Progenitor cell of endocrine pancreas (in vitro differentiated cells): ENCODE data around the gene PGAP6. TPM values are rescaled to one million over a fixed set of nuclear protein-coding genes. Genes with fewer than 3 reads are reported as not detected.
"Not testable (repeated sequence)": the region's sequence is repeated elsewhere in the genome, so short reads cannot be mapped to it uniquely, and the experiment has no call there.

Experiments
- DNase-seq: peaks from one replicate; pipeline ENCODE4 v3.0.0; 2021; ENCODE audit warnings: low spot score; ENCODE audit not compliant: unreplicated experiment
- H3K27ac Mint-ChIP-seq: 2 replicates; pipeline ENCODE4 v1.8.0; 2021; ENCODE audit warnings: mild to moderate bottlenecking, moderate library complexity, mixed read lengths
- H3K27me3 Mint-ChIP-seq: 2 replicates; pipeline ENCODE4 v1.8.0; 2021; ENCODE audit warnings: mixed read lengths
- H3K36me3 Mint-ChIP-seq: 2 replicates; pipeline ENCODE4 v1.8.0; 2022; ENCODE audit warnings: mixed read lengths; ENCODE audit not compliant: insufficient read depth
- H3K4me1 Mint-ChIP-seq: 2 replicates; pipeline ENCODE4 v1.8.0; 2021; ENCODE audit warnings: low read depth, mixed read lengths
- H3K4me3 Mint-ChIP-seq: 2 replicates; pipeline ENCODE4 v1.8.0; 2021; ENCODE audit warnings: low read depth, mild to moderate bottlenecking, moderate library complexity, mixed read lengths
- H3K9me3 Mint-ChIP-seq: 2 replicates; pipeline ENCODE4 v1.8.0; 2021; ENCODE audit warnings: low read depth, mixed read lengths
- CTCF ChIP-seq: fragments of 200-600 bp; sonication (generic); IDR thresholded peaks from one replicate; pipeline ENCODE4 v1.5.0; 2021; ENCODE audit warnings: antibody characterized with exemption, mild to moderate bottlenecking; ENCODE audit not compliant: unreplicated experiment
- total RNA-seq: library from RNA; stranded (reverse); gene quantifications from 2 replicates; pipeline ENCODE4 v1.2.1, GENCODE V29; 2021

PGAP6 gene
- total RNA-seq, 1 donor from 2014 or later = 92.9 TPM

- DNase-seq = peak; percentile 41
- peaks cover 8% of the 10 kb centered on the region for H3K36me3 Mint-ChIP-seq
- peak overlapping the region; percentile 44 for H3K27ac Mint-ChIP-seq
- no peaks in the 10 kb centered on the region for H3K9me3 Mint-ChIP-seq
- peaks cover 15% of the 10 kb centered on the region for H3K27me3 Mint-ChIP-seq
- no peak for TF ChIP-seq CTCF
- peak overlapping the region; percentile 87 for H3K4me3 Mint-ChIP-seq
- H3K4me1 Mint-ChIP-seq = peaks cover 23% of the 10 kb centered on the region
Measured at GRCh38 chr16:426115-426905, 44.5 kb upstream of the PGAP6 start.

- no peak for TF ChIP-seq CTCF
- no peak for DNase-seq
- peak overlapping the region; percentile 74 for H3K4me3 Mint-ChIP-seq
- H3K36me3 Mint-ChIP-seq = peaks cover 8% of the 10 kb centered on the region
- no peak overlapping the region for H3K27ac Mint-ChIP-seq
- H3K4me1 Mint-ChIP-seq = peaks cover 23% of the 10 kb centered on the region
- H3K9me3 Mint-ChIP-seq = no peaks in the 10 kb centered on the region
- peaks cover 18% of the 10 kb centered on the region for H3K27me3 Mint-ChIP-seq
Measured at GRCh38 chr16:425740-426114, 43.9 kb upstream of the PGAP6 start.

- Mint-ChIP-seq H3K4me3 (peak within 1 kb of the TSS; percentile 87), H3K27ac (peak within 1 kb of the TSS; percentile 86), H3K36me3 (peaks cover 8% of the 10 kb centered on the region), H3K27me3 (peaks cover 20% of the 10 kb centered on the region), H3K4me1 (peaks cover 23% of the 10 kb centered on the region), H3K9me3 (no peaks in the 10 kb centered on the region)
- peak; percentile 44 for TF ChIP-seq CTCF
- DNase-seq = peak; percentile 70
Measured at GRCh38 chr16:425082-425718, 43.4 kb upstream of the PGAP6 start, which contains the start of gene RAB11FIP3. TSS of gene RAB11FIP3 (plus strand) at chr16:425649. CDS start at chr16:426007, 358 bp downstream.

GRCh38 chr16:424623-425081 lies 42.9 kb upstream of the PGAP6 start:
- no peak for DNase-seq
- H3K27ac Mint-ChIP-seq = no peak overlapping the region
- H3K9me3 Mint-ChIP-seq = no peaks in the 10 kb centered on the region
- H3K27me3 Mint-ChIP-seq = peaks cover 20% of the 10 kb centered on the region
- H3K4me3 Mint-ChIP-seq = peak overlapping the region; percentile 58
- H3K36me3 Mint-ChIP-seq = peaks cover 5% of the 10 kb centered on the region
- peaks cover 21% of the 10 kb centered on the region for H3K4me1 Mint-ChIP-seq
- TF ChIP-seq CTCF = no peak

- TF ChIP-seq CTCF = no peak
- Mint-ChIP-seq H3K27ac (no peak overlapping the region), H3K9me3 (no peaks in the 10 kb centered on the region), H3K36me3 (peaks cover 5% of the 10 kb centered on the region), H3K27me3 (peaks cover 20% of the 10 kb centered on the region), H3K4me3 (peak overlapping the region; percentile 58), H3K4me1 (peaks cover 21% of the 10 kb centered on the region)
- no peak for DNase-seq
Measured at GRCh38 chr16:424033-424622, 42.4 kb upstream of the PGAP6 start.

GRCh38 chr16:422179-422578 lies 40.4 kb upstream of the PGAP6 start:
- not testable (repeated sequence) for H3K27ac Mint-ChIP-seq, H3K4me3 Mint-ChIP-seq, H3K4me1 Mint-ChIP-seq, DNase-seq, H3K9me3 Mint-ChIP-seq, H3K36me3 Mint-ChIP-seq
- peaks cover 20% of the 10 kb centered on the region for H3K27me3 Mint-ChIP-seq

GRCh38 chr16:415170-415498 lies 33.4 kb upstream of the PGAP6 start:
- H3K27ac Mint-ChIP-seq, H3K27me3 Mint-ChIP-seq, H3K4me3 Mint-ChIP-seq, DNase-seq, H3K36me3 Mint-ChIP-seq, H3K9me3 Mint-ChIP-seq, H3K4me1 Mint-ChIP-seq: not testable (repeated sequence)
